ENCODE data around the gene CCDC171. TPM values are rescaled to one million over a fixed set of nuclear protein-coding genes. Genes with fewer than 3 reads are reported as not detected.
"Not testable (repeated sequence)": the region's sequence is repeated elsewhere in the genome, so short reads cannot be mapped to it uniquely, and the experiment has no call there.

CCDC171 gene
- total RNA-seq, result 1.7 TPM
- long read RNA-seq, partial matches to known transcripts, result 0 of 1 reads
- long read RNA-seq, other reads (novel, unspliced or antisense), result 1 of 1 reads

GRCh38 chr9:15552636-15553527 is at the start of gene CCDC171:
CCDC171 (plus strand) TSS chr9:15553043; CDS start chr9:15564089, 11,046 bp downstream.
- intact Hi-C loops (cut with micrococcal nuclease), result no loop called here
- ATAC-seq (peak; percentile 99), DNase-seq (peak; percentile 96)

DNA sequence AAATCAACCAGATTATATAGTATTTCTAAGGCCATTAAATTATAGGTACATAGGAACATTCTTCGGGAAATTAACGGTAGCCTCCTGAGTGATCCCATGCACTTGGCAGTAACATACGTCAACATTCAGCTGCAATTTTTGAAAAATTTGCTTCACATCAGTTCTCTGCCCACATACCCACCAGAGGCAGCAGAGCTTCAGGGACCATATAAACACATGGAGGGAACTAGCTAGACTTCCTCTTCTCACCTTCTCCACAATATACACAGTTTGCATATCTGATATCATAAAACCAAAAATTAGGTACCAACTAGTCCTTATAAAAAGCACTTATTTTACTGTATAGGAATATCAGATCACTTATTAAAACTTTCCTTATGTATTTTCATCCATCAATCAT is 46.9 kb upstream of the CCDC171 start:
- no peak for ATAC-seq
- DNase-seq, result no peak

DNA sequence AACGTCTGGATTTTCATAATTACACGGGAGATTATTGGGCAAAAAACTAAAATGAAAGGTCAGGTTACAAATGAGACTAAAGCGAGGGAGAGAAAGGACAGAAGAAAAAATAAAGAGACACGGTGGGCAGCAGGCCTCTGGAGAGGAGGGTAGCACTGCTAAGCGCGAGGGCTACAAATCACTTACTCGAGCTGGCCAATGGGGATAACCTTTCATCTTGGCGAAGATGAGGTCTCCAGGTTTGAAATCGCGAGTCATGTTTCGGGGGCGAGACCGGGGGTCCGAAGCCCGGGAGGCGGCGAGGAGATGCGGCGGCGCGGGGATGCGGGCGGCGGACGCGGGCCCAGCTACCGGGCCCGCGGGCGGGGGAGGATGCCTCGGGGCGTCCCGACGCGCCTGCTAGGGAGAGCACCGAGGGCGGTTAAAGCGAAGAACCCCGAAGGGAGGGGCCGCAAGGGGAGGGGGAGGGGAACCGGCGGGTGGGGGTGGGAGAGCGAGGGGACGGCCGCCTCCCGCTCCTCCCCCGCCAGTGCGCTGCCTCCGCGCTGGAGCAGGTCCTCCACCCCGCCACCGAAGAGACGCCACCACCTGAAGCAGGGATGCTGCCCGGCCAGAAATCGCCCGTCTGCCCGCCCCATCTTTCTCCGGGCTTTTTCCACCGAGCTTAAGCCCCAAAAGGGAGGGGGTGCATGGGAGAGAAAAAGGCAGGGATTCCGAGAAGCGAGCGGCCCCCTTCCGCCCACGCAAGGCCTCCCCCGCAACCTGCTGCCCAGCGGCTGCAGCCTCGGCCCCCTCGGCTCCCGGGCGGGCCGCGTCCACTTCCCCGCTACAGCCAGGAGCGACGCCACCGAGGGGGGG is 42.7 kb upstream of the CCDC171 start:
- intact Hi-C loops (cut with micrococcal nuclease), result no loop called here
- DNase-seq, result peak; percentile 54
- ATAC-seq, result peak; percentile 84

More for the DNA sequence above, 46.9 kb upstream of the CCDC171 start:
- intact Hi-C loops (cut with micrococcal nuclease), result no loop called here

GRCh38 chr9:15510789-15511575 is 41.9 kb upstream of the CCDC171 start, which contains the start of gene PSIP1:
PSIP1 (minus strand) TSS chr9:15510970; CDS start chr9:15510188, 782 bp downstream.
- DNase-seq (peak; percentile 85), ATAC-seq (peak; percentile 94)
- intact Hi-C loops (cut with micrococcal nuclease), result no loop called here

DNA sequence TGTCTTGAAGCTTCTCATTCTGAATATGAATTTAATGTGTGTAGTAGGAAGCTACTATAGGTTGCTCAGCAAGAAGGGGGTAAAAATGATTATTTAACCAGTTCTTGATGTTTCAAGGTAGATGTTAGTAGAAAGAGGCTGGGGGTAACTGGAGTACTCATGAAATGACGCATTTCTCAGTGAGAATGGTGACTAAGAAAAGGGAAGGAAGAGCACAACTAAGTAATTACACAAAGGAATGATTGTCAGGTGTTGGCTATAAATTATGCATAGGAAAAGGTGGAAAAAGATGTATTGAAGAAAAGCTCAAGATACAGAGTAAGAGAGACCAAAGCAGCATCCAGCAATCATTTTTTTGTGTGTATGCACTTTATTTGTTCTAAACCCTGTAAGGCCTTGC is 40.6 kb upstream of the CCDC171 start:
- DNase-seq (no peak), ATAC-seq (no peak)
- intact Hi-C loops (cut with micrococcal nuclease), result no loop called here

DNA sequence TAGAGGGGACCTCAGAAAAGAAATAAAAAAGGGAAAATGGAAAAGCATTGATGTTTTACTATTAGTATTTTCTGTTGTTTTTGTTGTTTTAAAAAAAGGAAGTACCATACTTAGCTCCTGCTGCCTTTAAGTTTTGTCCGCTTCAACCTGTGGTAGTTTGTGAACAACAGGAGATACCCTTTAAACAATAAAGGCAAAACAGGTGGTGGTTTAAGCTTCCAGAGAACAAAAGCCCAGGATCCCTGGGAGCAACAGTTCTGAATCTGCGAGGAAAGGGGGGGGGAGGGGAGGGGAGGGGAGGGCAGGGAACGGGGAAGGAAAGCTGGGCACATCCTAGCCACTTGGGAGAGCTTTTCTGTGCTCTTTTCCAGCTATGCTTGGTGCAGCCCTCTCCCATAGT is 40.0 kb upstream of the CCDC171 start:
- intact Hi-C loops (cut with micrococcal nuclease), result no loop called here
- no peak for ATAC-seq

DNA sequence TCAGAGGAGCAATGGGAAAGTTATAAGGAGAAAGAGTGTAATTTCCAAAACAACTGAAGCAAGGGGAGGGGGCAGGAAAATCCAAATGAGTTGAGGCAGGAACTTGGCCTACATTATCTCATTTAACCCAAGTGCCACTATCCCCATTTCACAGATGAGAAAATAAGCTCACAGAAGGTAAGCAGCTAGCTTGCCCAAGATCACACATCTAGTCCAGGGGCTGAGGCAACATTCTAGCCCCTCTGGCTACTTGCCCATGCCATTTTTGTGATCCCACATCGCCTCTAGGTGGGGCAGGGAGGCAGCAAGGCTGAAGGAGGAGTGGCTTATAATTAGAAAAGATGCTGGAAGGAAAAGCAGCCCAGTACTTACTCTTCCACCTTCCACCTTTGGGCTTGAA is 39.5 kb upstream of the CCDC171 start:
- intact Hi-C loops (cut with micrococcal nuclease), result no loop called here
- ATAC-seq (no peak), DNase-seq (no peak)

More for the DNA sequence above, 40.0 kb upstream of the CCDC171 start:
- no peak for DNase-seq

GRCh38 chr9:15519831-15520230 is 33.0 kb upstream of the CCDC171 start:
- intact Hi-C loops (cut with micrococcal nuclease), result no loop called here
- ATAC-seq (no peak), DNase-seq (no peak)

DNA sequence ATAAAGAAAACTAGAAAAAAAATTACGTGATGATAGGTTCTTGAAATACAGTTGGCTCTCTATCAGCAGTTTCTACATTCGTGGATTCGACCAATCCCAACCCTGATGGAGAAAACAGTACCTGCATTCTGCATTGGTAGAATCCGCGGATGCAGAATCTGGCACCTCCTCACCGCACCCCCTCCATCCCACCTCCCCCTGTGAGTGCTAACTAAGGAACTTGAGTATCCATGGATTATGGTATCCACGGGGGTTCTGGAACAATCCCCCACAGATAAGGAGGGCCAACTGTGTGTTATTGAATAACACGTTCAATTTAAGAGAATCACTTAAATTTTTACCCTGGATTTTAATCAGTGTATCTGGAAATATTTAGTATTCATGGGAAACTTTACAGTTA is 31.6 kb upstream of the CCDC171 start:
- ATAC-seq (no peak), DNase-seq (no peak)
- intact Hi-C loops (cut with micrococcal nuclease), result no loop called here

DNA sequence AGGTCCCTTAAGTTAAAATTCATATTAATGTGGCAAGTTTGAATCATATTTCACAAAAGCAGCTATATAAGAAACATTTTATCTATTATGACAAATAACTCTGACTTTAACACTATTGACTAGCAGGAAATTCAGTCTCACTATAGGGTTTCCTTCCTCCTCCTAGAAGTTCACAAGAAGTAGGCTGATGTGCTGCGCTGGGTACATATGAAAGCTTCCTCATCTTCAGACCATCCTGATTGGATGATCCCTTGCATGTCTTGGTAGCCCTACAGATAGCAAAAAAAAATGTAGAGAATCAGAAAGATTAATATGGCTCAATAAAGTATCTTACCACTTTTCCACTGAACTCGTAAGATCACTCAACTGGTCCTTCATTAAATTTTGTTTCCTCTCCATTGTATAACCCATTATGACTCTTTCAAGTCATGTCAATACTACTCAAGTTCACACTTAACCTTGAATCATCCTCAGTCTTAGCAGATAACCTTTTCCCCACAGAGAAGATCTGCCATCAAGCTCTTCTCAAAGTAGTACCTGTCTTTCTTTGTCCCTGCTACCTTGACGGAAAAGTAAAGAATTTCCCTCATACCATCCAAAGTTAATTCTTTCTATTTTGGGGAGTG is 30.6 kb upstream of the CCDC171 start:
- no peak for ATAC-seq
- intact Hi-C loops (cut with micrococcal nuclease), result no loop called here
- no peak for DNase-seq

DNA sequence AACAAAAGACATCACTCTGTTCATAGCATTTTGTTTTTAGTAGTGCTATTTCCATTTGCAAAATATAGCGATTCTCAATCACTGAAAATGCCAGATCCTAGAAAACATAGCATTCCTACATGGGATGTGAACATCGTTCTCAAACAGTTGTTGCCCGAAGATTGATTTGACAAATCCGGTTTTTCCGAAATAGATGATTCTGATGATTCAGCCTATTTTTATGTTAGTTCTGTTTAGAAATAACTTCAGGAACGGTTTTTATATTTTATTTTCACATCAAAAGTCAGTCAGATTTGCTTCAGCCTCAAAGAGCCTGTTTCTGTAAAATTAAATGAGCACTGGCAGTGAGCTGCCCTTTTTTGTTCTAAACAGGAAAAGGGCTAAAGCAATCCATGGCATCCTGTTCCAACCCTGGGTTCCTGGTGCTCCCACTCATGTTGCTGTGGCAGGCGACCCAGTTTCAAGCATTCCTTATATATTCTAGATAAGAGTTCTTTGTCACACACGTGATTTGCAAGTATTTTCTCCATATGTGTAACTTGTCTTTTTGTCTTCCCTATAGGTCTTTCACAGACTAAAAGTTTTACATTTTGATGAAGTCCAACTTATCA is 27.9 kb upstream of the CCDC171 start:
- ATAC-seq (no peak), DNase-seq (no peak)
- intact Hi-C loops (cut with micrococcal nuclease), result no loop called here

- ATAC-seq (no peak), DNase-seq (no peak)
- intact Hi-C loops (cut with micrococcal nuclease), result no loop called here
These were observed 26.9 kb upstream of the CCDC171 start for GRCh38 chr9:15525958-15526357.

GRCh38 chr9:15527035-15527434 is 25.8 kb upstream of the CCDC171 start:
- ATAC-seq; intact Hi-C loops (cut with micrococcal nuclease); DNase-seq: not testable (repeated sequence)

DNA sequence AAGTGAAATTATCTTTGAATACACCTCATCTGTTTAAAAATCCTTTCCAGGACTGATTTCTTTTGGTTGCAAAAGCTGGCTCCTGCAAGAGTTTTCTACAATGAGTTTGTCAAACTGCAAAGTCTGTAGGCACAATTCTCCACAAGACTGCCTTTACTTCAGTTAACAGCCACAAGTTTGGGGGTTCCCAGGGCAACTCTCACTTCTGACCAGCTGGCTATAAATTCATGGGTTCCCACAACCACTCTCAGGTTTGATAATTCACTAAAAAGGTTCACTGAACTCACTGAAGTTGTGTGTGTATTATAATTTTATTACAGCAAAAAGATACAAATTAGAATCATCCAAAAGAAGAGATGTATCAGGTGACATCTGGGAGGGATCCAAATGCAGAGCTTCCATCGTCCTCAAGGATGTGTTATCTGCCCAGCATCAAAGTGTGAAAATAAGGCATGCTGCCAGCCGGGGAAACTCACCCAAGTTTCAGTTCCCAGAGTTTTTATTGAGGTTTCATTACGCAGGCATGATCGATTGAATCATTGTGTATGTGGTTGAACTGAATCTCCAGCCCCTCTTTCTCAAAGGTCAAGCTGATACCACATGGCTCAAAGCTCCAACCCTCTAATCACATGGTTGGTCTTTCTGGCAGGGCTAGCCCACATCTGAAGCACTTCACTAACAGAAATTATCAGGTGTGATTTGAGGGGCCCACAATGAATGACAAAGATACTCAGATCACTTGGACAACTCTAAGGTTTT is 23.1 kb upstream of the CCDC171 start:
- ATAC-seq (no peak), DNase-seq (no peak)
- intact Hi-C loops (cut with micrococcal nuclease), result no loop called here

GRCh38 chr9:15531380-15531779 is 21.5 kb upstream of the CCDC171 start:
- DNase-seq, result no peak
- intact Hi-C loops (cut with micrococcal nuclease), result no loop called here
- no peak for ATAC-seq

- intact Hi-C loops (cut with micrococcal nuclease), result no loop called here
These were observed 11.0 kb upstream of the CCDC171 start for GRCh38 chr9:15541872-15542271.

GRCh38 chr9:15542624-15543023 is 10.2 kb upstream of the CCDC171 start:
- intact Hi-C loops (cut with micrococcal nuclease), result no loop called here
- no peak for DNase-seq
- no peak for ATAC-seq

More at GRCh38 chr9:15541872-15542271, 11.0 kb upstream of the CCDC171 start:
- no peak for ATAC-seq
- no peak for DNase-seq

Data from left ventricle myocardium superior (tissue), 1 donor.